HEK293 (cell line): ENCODE data around the gene MXI1.

ENCODE experiments used
- YY1 ChIP-seq: fragments of 450-650 bp; formaldehyde crosslinking; IDR thresholded peaks from 2 replicates; pipeline ENCODE4 v1.5.1; 2018; ENCODE audit warnings: missing biosample characterization, missing genetic modification characterization
- TF ChIP-seq, protein P1 (sequence below): fragments of 450-650 bp; formaldehyde crosslinking; IDR thresholded peaks from 2 replicates; pipeline ENCODE4 v1.5.1; 2016; ENCODE audit warnings: missing biosample characterization, missing genetic modification characterization
- TF ChIP-seq, protein P2 (sequence below): fragments of 450-650 bp; formaldehyde crosslinking; IDR thresholded peaks from 2 replicates; pipeline ENCODE4 v1.5.1; 2016; ENCODE audit warnings: missing biosample characterization, missing genetic modification characterization, low read depth

DNA sequence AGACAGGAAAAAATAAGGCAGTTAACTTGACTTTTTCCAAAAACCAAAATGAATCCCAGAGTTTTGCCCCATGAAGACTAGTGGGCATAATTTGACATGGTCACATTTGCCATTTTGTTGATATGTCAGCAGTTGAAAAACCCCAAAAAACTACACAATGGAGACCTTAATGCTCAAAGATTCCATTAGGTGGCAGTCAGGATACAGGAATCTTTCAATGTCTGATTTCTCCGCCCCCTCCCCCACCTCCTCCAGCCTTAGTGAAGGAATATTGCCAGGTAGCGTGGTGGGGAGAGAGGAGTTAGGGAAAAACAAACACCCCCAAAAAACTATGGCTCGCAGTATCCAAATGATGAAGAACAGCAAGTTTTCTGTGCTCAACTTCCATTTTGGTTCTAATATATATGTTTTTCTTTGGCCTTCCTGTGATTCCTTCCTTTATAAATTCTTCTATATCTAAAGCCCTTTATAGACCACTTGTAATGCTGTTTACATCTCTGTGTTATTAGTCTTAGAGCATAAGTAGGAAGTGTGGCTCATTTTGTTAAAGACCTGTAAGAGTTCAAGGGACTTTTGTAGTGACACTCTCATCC, 104.0 kb downstream of the MXI1 start:
- TF ChIP-seq, protein P1, sequence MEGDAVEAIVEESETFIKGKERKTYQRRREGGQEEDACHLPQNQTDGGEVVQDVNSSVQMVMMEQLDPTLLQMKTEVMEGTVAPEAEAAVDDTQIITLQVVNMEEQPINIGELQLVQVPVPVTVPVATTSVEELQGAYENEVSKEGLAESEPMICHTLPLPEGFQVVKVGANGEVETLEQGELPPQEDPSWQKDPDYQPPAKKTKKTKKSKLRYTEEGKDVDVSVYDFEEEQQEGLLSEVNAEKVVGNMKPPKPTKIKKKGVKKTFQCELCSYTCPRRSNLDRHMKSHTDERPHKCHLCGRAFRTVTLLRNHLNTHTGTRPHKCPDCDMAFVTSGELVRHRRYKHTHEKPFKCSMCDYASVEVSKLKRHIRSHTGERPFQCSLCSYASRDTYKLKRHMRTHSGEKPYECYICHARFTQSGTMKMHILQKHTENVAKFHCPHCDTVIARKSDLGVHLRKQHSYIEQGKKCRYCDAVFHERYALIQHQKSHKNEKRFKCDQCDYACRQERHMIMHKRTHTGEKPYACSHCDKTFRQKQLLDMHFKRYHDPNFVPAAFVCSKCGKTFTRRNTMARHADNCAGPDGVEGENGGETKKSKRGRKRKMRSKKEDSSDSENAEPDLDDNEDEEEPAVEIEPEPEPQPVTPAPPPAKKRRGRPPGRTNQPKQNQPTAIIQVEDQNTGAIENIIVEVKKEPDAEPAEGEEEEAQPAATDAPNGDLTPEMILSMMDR (tag by site-specific recombination) = peak; percentile 57; the same call in 1 of the 2 replicates
- TF ChIP-seq, protein P2, sequence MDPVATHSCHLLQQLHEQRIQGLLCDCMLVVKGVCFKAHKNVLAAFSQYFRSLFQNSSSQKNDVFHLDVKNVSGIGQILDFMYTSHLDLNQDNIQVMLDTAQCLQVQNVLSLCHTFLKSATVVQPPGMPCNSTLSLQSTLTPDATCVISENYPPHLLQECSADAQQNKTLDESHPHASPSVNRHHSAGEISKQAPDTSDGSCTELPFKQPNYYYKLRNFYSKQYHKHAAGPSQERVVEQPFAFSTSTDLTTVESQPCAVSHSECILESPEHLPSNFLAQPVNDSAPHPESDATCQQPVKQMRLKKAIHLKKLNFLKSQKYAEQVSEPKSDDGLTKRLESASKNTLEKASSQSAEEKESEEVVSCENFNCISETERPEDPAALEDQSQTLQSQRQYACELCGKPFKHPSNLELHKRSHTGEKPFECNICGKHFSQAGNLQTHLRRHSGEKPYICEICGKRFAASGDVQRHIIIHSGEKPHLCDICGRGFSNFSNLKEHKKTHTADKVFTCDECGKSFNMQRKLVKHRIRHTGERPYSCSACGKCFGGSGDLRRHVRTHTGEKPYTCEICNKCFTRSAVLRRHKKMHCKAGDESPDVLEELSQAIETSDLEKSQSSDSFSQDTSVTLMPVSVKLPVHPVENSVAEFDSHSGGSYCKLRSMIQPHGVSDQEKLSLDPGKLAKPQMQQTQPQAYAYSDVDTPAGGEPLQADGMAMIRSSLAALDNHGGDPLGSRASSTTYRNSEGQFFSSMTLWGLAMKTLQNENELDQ (tag by site-specific recombination) = no peak
- TF ChIP-seq YY1 = 0 out of 2 replicates have a peak, but pooled peaks have one; percentile 19
